Neuronal stem cell (in vitro differentiated cells): Measurements from ENCODE around the gene PTPRD.
"Not testable (repeated sequence)": the region's sequence is repeated elsewhere in the genome, so short reads cannot be mapped to it uniquely, and the experiment has no call there.

Experiments
- DNase-seq: peaks from one replicate; pipeline ENCODE4 v3.0.0-alpha.2; 2013; ENCODE audit warnings: low spot score
- H2AFZ ChIP-seq: one replicate; pipeline ENCODE4 v1.6.1; 2013; ENCODE audit warnings: mild to moderate bottlenecking, low read length, inconsistent platforms
- H2AK5ac ChIP-seq: 2 replicates; pipeline ENCODE4 v1.6.1; 2013; ENCODE audit warnings: low read depth, mild to moderate bottlenecking, inconsistent platforms, low read length, moderate library complexity, mixed read lengths
- H2BK120ac ChIP-seq: 2 replicates; pipeline ENCODE4 v1.6.1; 2013; ENCODE audit warnings: low read depth, mild to moderate bottlenecking, inconsistent platforms, low read length, moderate library complexity, mixed read lengths
- H2BK12ac ChIP-seq: one replicate; pipeline ENCODE4 v1.6.1; 2013; ENCODE audit warnings: low read length, inconsistent platforms
- H2BK15ac ChIP-seq: 2 replicates; pipeline ENCODE4 v1.6.1; 2013; ENCODE audit warnings: mild to moderate bottlenecking, low read length, inconsistent platforms, mixed read lengths
- H2BK5ac ChIP-seq: one replicate; pipeline ENCODE4 v1.6.1; 2013; ENCODE audit warnings: inconsistent platforms, mild to moderate bottlenecking, low read length, moderate library complexity
- H3K14ac ChIP-seq: one replicate; pipeline ENCODE4 v1.6.1; 2013; ENCODE audit warnings: low read length, inconsistent platforms
- H3K18ac ChIP-seq: 2 replicates; pipeline ENCODE4 v1.6.1; 2013; ENCODE audit warnings: low read length, inconsistent platforms
- H3K23ac ChIP-seq: 2 replicates; pipeline ENCODE4 v1.6.1; 2013; ENCODE audit warnings: low read depth, mild to moderate bottlenecking, mixed read lengths, low read length, inconsistent platforms; ENCODE audit not compliant: poor library complexity
- H3K27ac ChIP-seq: replicated peaks from 3 replicates; pipeline ENCODE4 v1.5.1; 2013; ENCODE audit warnings: low read length, inconsistent platforms
- H3K27me3 ChIP-seq, 3 experiments: 2 replicates each; pipeline ENCODE4 v1.6.1; 2013; ENCODE audit warnings: low read length in 3 of 3, mild to moderate bottlenecking in 2 of 3, inconsistent platforms in 1 of 3, low read depth in 1 of 3, mixed read lengths in 1 of 3, moderate library complexity in 1 of 3; ENCODE audit not compliant: control insufficient read depth in 3 of 3, insufficient read depth in 3 of 3
- H3K36me3 ChIP-seq, 2 donors: replicated peaks in 1 of 2; 2 replicates each; pipeline ENCODE4 v1.6.1; 2013; ENCODE audit warnings: low read length in 2 of 2; ENCODE audit not compliant: control insufficient read depth in 2 of 2, insufficient read depth in 2 of 2
- H3K4ac ChIP-seq: 2 replicates; pipeline ENCODE4 v1.6.1; 2013; ENCODE audit warnings: inconsistent platforms, mild to moderate bottlenecking, low read length, moderate library complexity
- H3K4me1 ChIP-seq, 2 donors: 1 replicate in 1 of 2; 2 replicates in 1 of 2; pipeline ENCODE4 v1.6.1; 2013; ENCODE audit warnings: low read length in 2 of 2, low read depth in 1 of 2; ENCODE audit not compliant: control insufficient read depth in 2 of 2, insufficient read depth in 1 of 2
- H3K4me2 ChIP-seq: one replicate; pipeline ENCODE4 v1.6.1; 2013; ENCODE audit warnings: mild to moderate bottlenecking, low read length, inconsistent platforms; ENCODE audit not compliant: insufficient read depth, poor library complexity, severe bottlenecking
- H3K4me3 ChIP-seq, 2 donors: 2 replicates each; pipeline ENCODE4 v1.5.1; 2013; ENCODE audit warnings: low read length in 2 of 2, mild to moderate bottlenecking in 2 of 2, inconsistent platforms in 1 of 2, moderate library complexity in 1 of 2
- H3K79me1 ChIP-seq: one replicate; pipeline ENCODE4 v1.6.1; 2013; ENCODE audit warnings: low read depth, mild to moderate bottlenecking, inconsistent platforms, low read length, moderate library complexity
- H3K9ac ChIP-seq: one replicate; pipeline ENCODE4 v1.6.1; 2013; ENCODE audit warnings: mild to moderate bottlenecking, low read depth, low read length, inconsistent platforms; ENCODE audit not compliant: poor library complexity
- H3K9me3 ChIP-seq, 2 donors: replicated peaks in 1 of 2; 2 replicates each; pipeline versions ENCODE3 to v1.6.1; 2013; ENCODE audit warnings: low read length in 2 of 2, mild to moderate bottlenecking in 2 of 2, inconsistent platforms in 1 of 2, low read depth in 1 of 2, mixed read lengths in 1 of 2, moderate library complexity in 1 of 2; ENCODE audit not compliant: control insufficient read depth in 2 of 2, insufficient read depth in 1 of 2
- H4K8ac ChIP-seq: one replicate; pipeline ENCODE4 v1.6.1; 2013; ENCODE audit warnings: low read depth, mild to moderate bottlenecking, inconsistent platforms, low read length, moderate library complexity
- H4K91ac ChIP-seq: one replicate; pipeline ENCODE4 v1.6.1; 2013; ENCODE audit warnings: low read length, low read depth, mild to moderate bottlenecking, inconsistent platforms; ENCODE audit not compliant: poor library complexity
- WGBS, 2 donors: extraction: QIAGEN DNeasy Blood & Tissue Kit; methylation state at CpG; one replicate each; pipeline ENCODE4 v1.1.7; 2013; ENCODE audit warnings: missing lambda C conversion rate in 2 of 2, mixed read lengths in 1 of 2; ENCODE audit not compliant: insufficient read length in 2 of 2, insufficient replicate concordance in 1 of 2; ENCODE audit errors: extremely low coverage in 2 of 2; 5-methylcytosine and 5-hydroxymethylcytosine counted together

PTPRD gene

DNA sequence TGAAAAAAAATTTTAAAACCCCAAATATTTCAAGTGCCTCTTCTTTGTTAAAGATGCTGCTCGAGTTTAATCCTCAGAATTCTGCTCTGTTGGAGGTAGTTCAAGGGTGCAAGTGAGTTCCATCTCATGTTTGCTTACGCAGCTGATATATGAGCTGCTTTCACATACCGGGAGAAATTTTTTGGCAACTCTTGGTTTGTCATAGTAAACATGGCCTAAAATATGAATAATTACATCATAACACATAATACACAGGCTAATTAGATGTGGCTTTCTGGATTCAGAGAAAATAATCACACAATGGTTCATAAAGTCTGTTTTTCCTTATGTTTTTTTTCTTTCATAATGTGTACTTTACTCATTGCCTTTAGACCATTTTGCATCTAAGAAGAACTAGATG is 1134.1 kb downstream of the PTPRD start:
- no peak overlapping the region for H3K4me3 ChIP-seq
- no CpG with 5 or more reads among the region's 3 CpGs for WGBS, 2 donors
- H2BK15ac ChIP-seq = no peak overlapping the region

DNA sequence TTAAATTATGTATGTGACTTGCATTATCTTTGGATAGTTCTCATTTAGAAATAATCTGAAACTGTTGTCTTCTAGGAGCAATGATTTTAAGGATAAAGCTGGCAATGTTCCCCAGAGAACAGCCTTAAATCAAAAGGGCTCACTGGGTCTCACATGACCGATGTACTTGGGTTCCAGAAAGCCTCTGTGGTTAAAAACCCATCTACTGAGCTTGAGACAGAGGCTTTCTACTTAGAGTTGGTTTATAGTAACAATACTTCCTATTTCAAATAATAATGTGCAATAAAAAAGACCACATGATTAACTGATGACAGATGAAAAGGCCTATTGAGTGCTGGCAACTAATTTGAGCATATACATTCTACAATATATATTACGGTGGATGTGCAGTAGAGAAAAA is 1143.5 kb downstream of the PTPRD start:
- Histone ChIP-seq H3K79me1 (no peaks in the 10 kb centered on the region), H4K91ac (no peak overlapping the region), H3K4ac (no peak overlapping the region), H2BK5ac (no peak overlapping the region), H4K8ac (no peak overlapping the region), H2AK5ac (no peak overlapping the region), H2BK15ac (no peak overlapping the region), H2BK120ac (no peak overlapping the region), H3K4me3 (no peak overlapping the region), H2BK12ac (no peak overlapping the region), H3K4me1 (no peaks in the 10 kb centered on the region), H3K36me3 (no peaks in the 10 kb centered on the region), H2AFZ (no peak overlapping the region), H3K27me3 (no peaks in the 10 kb centered on the region), H3K18ac (no peak overlapping the region), H3K27ac (no peak overlapping the region), H3K23ac (no peak overlapping the region), H3K9me3 (no peaks in the 10 kb centered on the region), H3K9ac (no peak overlapping the region), H3K14ac (no peak overlapping the region), H3K4me2 (no peak overlapping the region)
- DNase-seq = no peak
- no CpG with 5 or more reads among the region's 2 CpGs for WGBS, 2 donors

More for the DNA sequence above, 1134.1 kb downstream of the PTPRD start:
- Histone ChIP-seq H4K8ac (no peak overlapping the region), H2BK5ac (no peak overlapping the region), H2BK120ac (no peak overlapping the region), H3K14ac (no peak overlapping the region), H4K91ac (no peak overlapping the region), H3K18ac (no peak overlapping the region), H3K36me3 (no peaks in the 10 kb centered on the region), H3K4me1 (no peaks in the 10 kb centered on the region), H2BK12ac (no peak overlapping the region), H3K9me3 (no peaks in the 10 kb centered on the region), H3K9ac (no peak overlapping the region), H3K4ac (no peak overlapping the region), H3K4me2 (no peak overlapping the region), H3K27ac (no peak overlapping the region), H2AK5ac (no peak overlapping the region), H2AFZ (no peak overlapping the region), H3K79me1 (no peaks in the 10 kb centered on the region), H3K23ac (no peak overlapping the region), H3K27me3 (no peaks in the 10 kb centered on the region)
- no peak for DNase-seq

DNA sequence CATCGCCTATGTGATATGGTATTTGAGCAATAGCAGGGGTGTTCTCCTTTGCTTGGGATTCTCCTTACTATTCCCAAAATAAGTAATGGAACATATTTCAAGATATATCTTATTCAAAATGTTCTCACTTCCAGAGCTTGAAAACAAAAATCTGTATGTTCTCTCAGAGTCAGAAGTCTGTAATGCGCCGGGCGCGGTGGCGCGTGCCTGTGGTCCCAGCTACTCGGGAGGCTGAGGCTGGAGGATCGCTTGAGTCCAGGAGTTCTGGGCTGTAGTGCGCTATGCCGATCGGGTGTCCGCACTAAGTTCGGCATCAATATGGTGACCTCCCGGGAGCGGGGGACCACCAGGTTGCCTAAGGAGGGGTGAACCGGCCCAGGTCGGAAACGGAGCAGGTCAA is 1170.9 kb downstream of the PTPRD start:
- H3K18ac ChIP-seq, H2BK12ac ChIP-seq, H3K4me2 ChIP-seq, H3K4me3 ChIP-seq, H3K4me1 ChIP-seq, H2AK5ac ChIP-seq, H3K14ac ChIP-seq, H3K23ac ChIP-seq, H2AFZ ChIP-seq, H3K9me3 ChIP-seq, DNase-seq, H2BK15ac ChIP-seq, H2BK5ac ChIP-seq, H3K36me3 ChIP-seq, H4K91ac ChIP-seq, H3K4ac ChIP-seq, H3K27me3 ChIP-seq, H4K8ac ChIP-seq, H3K27ac ChIP-seq, H2BK120ac ChIP-seq, H3K9ac ChIP-seq, H3K79me1 ChIP-seq: not testable (repeated sequence)
- no CpG with 5 or more reads among the region's 19 CpGs for WGBS, 2 donors

DNA sequence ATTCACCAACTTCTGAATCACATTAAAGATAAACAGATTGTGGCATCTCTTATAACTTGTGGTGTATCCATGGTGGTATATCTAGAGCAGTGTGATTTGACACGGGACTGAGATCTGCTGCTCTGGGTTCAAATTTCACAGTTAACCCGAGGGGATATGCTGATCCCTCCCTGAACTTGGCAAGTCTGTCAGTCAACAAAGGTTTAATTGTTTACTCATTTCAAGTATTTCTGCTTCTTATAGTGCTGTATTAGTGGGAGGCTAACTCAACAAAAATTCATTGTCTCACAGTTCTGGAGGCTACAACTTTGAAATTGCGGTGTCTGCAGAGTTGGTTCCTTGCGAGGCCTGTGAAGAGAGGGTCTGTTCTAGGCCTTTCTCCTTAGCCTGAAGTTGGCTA is 1175.2 kb downstream of the PTPRD start:
- Histone ChIP-seq H3K4me3 (no peak overlapping the region), H3K27me3 (no peaks in the 10 kb centered on the region), H2AK5ac (no peak overlapping the region), H3K4ac (no peak overlapping the region), H4K91ac (no peak overlapping the region), H3K79me1 (no peaks in the 10 kb centered on the region), H3K4me2 (no peak overlapping the region), H2AFZ (no peak overlapping the region), H3K27ac (no peak overlapping the region), H2BK15ac (no peak overlapping the region), H3K36me3 (no peaks in the 10 kb centered on the region), H3K14ac (no peak overlapping the region), H4K8ac (no peak overlapping the region), H3K18ac (no peak overlapping the region), H3K9me3 (no peaks in the 10 kb centered on the region), H3K23ac (no peak overlapping the region), H3K9ac (no peak overlapping the region), H3K4me1 (no peaks in the 10 kb centered on the region), H2BK120ac (no peak overlapping the region), H2BK12ac (no peak overlapping the region), H2BK5ac (no peak overlapping the region)
- DNase-seq = no peak
- WGBS, 2 donors = no CpG with 5 or more reads among the region's 4 CpGs
